Cardiac fibroblast (primary cell): ENCODE results near the gene ACOX3.

Experiments used
- DNase-seq, 2 donors: peaks; one replicate each; pipeline versions ENCODE4 v3.0.0 to v3.0.0-alpha.2; 2010; ENCODE audit warnings: low read depth in 2 of 2
- H3K4me3 ChIP-seq, 2 donors: replicated peaks in 1 of 2; 1 replicate in 1 of 2; 2 replicates in 1 of 2; pipeline ENCODE4 v1.5.1; 2011; ENCODE audit warnings: low read depth in 2 of 2, low read length in 2 of 2, mild to moderate bottlenecking in 2 of 2, moderate library complexity in 1 of 2
- TF ChIP-seq, protein P1 (sequence below): IDR thresholded peaks from one replicate; pipeline ENCODE4 v1.5.1; 2011; ENCODE audit warnings: low read depth, mild to moderate bottlenecking, low read length, inconsistent platforms

The ACOX3 gene

GRCh38 chr4:8370835-8371595, 69.5 kb downstream of the ACOX3 start:
- TF ChIP-seq, protein P1, sequence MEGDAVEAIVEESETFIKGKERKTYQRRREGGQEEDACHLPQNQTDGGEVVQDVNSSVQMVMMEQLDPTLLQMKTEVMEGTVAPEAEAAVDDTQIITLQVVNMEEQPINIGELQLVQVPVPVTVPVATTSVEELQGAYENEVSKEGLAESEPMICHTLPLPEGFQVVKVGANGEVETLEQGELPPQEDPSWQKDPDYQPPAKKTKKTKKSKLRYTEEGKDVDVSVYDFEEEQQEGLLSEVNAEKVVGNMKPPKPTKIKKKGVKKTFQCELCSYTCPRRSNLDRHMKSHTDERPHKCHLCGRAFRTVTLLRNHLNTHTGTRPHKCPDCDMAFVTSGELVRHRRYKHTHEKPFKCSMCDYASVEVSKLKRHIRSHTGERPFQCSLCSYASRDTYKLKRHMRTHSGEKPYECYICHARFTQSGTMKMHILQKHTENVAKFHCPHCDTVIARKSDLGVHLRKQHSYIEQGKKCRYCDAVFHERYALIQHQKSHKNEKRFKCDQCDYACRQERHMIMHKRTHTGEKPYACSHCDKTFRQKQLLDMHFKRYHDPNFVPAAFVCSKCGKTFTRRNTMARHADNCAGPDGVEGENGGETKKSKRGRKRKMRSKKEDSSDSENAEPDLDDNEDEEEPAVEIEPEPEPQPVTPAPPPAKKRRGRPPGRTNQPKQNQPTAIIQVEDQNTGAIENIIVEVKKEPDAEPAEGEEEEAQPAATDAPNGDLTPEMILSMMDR: no peak
- DNase-seq: no peak
- no peak overlapping the region for H3K4me3 ChIP-seq

DNA sequence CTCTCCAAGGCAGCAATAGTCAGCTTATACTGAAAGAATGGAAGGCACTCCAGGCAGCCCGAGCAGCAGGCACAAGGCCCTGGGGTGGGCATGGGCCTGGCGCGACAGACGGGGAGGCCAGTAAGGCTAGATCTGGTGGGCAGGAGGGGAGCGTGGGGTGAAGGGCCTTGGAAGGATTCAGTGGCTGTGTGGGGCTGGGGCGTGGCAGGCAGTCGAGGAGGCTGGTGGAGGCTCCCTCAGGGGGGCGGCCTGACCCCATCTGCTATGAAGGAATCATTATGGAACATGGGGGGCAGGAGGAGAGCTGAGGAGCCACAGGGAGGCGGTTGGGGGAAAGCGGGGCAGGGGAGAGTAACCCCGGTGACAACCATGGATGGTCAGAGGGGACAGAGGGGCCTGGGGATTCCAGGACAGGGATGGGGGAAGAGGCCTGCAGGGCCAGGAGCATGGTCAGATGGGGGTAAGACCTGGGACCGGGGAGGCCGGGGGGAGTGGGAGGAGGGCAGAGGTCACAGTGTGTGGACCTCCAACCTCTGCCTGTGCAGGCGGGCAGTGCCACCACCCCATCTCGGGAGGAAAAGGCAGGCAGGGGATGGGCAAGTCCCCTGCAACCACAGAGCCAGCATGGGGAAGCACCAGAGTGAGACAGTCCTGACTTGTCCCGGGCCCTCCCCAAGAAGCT, 70.3 kb downstream of the ACOX3 start:
- no peak for DNase-seq
- TF ChIP-seq, protein P1: no peak
- no peak overlapping the region for H3K4me3 ChIP-seq

GRCh38 chr4:8369426-8370105, 71.0 kb downstream of the ACOX3 start:
- TF ChIP-seq, protein P1: no peak
- DNase-seq: no peak
- no peak overlapping the region for H3K4me3 ChIP-seq

DNA sequence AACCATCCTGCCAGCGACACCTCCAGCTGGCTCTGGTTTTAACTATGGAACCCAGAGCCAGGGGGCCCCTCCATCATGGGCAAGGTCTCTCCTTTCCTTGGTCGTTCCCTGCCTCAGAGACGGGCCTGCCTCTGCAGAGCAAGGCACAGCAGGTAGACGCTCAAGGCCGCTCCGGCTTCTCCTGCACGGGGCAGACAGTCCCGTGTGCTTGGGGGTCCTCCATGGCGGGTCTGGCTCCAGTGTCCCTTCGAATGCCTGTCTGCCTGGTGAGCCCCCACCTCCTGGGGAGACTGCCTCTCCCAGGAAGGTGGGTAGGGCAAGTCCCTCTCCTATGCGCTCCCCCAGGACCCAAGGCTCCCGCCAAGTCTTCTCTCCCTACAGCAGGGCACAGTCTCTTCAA, 71.5 kb downstream of the ACOX3 start:
- H3K4me3 ChIP-seq: no peak overlapping the region
- TF ChIP-seq, protein P1: no peak
- no peak for DNase-seq

- H3K4me3 ChIP-seq: no peak overlapping the region
- TF ChIP-seq, protein P1: no peak
- DNase-seq: no peak
Measured at GRCh38 chr4:8368061-8368481, 72.5 kb downstream of the ACOX3 start.

- no peak for DNase-seq
- no peak overlapping the region for H3K4me3 ChIP-seq
Measured at GRCh38 chr4:8366601-8367000, 73.9 kb downstream of the ACOX3 start.

More at GRCh38 chr4:8366601-8367000, 73.9 kb downstream of the ACOX3 start:
- TF ChIP-seq, protein P1: no peak
